ENCODE results near the gene BPIFB1. TPM values are rescaled to one million over a fixed set of nuclear protein-coding genes. Genes with fewer than 3 reads are reported as not detected.

BPIFB1 gene
- total RNA-seq, 2 donors from 2014 or later: not detected

DNA sequence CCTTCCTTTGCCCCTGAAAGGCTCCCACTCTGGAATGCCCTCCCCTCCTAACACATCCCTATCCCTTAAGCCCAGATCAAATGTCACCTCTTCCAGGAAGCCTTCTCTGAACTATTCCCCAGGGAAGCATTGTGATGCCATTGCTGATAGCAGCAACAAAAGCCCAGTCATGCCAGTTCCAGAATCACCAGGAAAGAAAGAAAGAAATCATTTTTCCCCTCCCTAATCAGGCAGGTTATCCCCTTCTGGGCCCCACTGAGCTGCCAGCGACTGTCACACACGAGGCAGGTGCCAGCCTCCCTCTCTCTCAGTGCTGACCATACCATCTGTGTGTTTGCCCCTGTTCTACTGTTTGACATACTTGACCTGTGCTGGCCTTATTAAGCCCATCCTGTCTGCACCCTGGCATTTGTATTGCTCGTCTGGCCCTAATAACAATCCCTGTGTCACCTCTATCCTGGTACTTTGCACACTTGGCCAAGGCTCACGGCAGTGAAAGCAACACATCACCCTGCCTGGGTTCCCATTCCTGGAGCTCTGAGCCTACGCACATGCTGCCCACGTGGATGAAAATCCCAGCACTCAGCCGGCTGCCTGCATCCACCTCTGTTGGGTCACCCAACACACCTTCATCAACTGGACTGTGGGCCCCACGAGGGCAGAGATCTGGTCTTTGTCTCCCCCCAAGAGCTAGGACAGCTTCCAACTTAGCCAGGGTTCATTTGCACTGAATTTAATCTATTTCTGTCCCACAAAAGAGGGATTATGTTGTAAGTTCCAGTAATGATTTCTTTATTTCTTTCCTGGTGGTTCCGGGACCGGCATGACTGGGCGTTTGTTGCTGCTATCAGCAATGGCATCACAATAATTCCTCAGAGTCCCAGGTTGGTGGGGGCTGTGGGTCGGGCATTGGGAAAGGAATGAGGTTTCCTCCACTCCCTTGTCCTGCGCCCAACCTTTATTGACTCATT, 5.3 kb upstream of the BPIFB1 start:
- Histone ChIP-seq H3K9me3 (no peaks in the 10 kb centered on the region), H3K27ac (peak overlapping the region; percentile 81 to 91 (median 82))

DNA sequence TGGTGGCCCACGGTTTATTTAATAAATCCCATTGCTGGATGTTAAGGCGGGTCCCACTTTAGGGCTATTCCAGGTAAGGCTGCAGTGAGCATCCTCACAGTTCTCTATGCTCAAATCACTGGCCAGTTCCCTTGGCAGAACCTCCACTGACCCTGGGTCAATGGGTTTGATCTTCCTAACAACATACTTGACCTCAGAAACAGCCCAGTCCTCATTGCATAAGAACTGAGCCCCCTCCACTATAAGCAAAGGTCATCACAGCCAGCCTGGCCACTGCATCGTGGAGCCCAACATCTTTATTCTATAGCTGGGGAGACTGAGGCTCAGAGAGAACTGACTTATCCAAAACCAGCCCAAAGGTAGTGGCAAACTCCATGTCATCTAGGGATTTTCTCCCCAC, 4.3 kb upstream of the BPIFB1 start:
- Histone ChIP-seq H3K4me3 (no peak overlapping the region), H3K9me3 (no peaks in the 10 kb centered on the region), H3K4me1 (peaks cover 17% of the 10 kb centered on the region), H3K36me3 (replicated peaks in 1 of 2; ENCODE audit: insufficient read depth in 1 of 2, low read depth in 2 of 2) (no peaks in the 10 kb centered on the region), H3K27ac (peak overlapping the region in 3 of 4 donors; percentile 82 to 91 (median 82)), H3K27me3 (no peaks in the 10 kb centered on the region)
- intact Hi-C loops (cut with DNase I): no loop called here
- WGBS, 2 donors: 51 to 59% methylated on average over 3 of the region's 3 CpGs
- ATAC-seq: no peak
- TF ChIP-seq POLR2A (IDR thresholded peaks at IDR 0.05): no peak
- TF ChIP-seq, protein P1, sequence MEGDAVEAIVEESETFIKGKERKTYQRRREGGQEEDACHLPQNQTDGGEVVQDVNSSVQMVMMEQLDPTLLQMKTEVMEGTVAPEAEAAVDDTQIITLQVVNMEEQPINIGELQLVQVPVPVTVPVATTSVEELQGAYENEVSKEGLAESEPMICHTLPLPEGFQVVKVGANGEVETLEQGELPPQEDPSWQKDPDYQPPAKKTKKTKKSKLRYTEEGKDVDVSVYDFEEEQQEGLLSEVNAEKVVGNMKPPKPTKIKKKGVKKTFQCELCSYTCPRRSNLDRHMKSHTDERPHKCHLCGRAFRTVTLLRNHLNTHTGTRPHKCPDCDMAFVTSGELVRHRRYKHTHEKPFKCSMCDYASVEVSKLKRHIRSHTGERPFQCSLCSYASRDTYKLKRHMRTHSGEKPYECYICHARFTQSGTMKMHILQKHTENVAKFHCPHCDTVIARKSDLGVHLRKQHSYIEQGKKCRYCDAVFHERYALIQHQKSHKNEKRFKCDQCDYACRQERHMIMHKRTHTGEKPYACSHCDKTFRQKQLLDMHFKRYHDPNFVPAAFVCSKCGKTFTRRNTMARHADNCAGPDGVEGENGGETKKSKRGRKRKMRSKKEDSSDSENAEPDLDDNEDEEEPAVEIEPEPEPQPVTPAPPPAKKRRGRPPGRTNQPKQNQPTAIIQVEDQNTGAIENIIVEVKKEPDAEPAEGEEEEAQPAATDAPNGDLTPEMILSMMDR (IDR thresholded peaks at IDR 0.05): no peak
- DNase-seq: no peak

More for the DNA sequence above, 5.3 kb upstream of the BPIFB1 start:
- ATAC-seq: peak; percentile 82
- 28 to 29% methylated on average over 13 of the region's 13 CpGs for WGBS, 2 donors
- TF ChIP-seq, protein P1 (IDR thresholded peaks at IDR 0.05): no peak
- peak in 1 of 3 donors; percentile 25 for TF ChIP-seq POLR2A (IDR thresholded peaks at IDR 0.05)
- DNase-seq: peak; percentile 55 to 74 (median 62)
- H3K27me3 ChIP-seq: no peaks in the 10 kb centered on the region
- H3K36me3 ChIP-seq (replicated peaks in 1 of 2; ENCODE audit: insufficient read depth in 1 of 2, low read depth in 2 of 2): no peaks in the 10 kb centered on the region
- intact Hi-C loops (cut with DNase I): no loop called here
- peaks cover 17% of the 10 kb centered on the region for H3K4me1 ChIP-seq
- no peak overlapping the region for H3K4me3 ChIP-seq

DNA sequence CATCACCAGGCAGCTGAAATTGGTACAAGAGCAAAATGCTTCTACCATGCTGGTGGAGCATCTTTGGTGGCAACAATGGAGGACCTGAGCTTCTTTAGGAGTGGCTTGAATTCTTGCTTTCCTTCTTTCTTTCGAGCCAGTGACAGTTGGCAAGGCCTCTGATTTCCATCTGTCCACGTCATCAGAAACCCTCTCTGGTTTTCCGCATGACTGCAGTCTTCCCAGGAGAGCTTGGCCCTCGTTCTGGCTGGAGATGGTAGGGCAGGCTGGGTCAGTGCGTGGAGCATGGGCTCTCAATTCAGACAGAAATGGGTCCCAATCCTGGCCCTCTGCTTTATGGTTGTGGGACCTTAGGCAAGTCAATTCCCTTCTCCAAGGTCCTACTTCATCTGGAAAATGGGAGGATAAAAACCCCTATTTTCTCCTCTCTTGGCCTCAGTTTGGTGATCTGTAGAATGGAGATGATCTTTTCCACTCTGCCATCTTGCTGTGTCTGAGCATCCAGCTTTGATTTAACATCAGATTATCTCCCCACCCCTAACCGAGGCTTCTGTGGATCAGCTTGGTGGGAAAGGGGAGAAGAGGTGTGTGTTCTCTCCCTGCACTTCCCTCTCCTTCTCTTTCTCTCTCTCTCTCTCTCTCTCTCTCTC, 3.6 kb upstream of the BPIFB1 start:
- Histone ChIP-seq H3K9me3 (no peaks in the 10 kb centered on the region), H3K27me3 (no peaks in the 10 kb centered on the region), H3K36me3 (replicated peaks in 1 of 2; ENCODE audit: insufficient read depth in 1 of 2, low read depth in 2 of 2) (no peaks in the 10 kb centered on the region), H3K4me1 (peaks cover 17% of the 10 kb centered on the region), H3K27ac (peak overlapping the region in 1 of 4 donors; percentile 82), H3K4me3 (no peak overlapping the region)
- 60 to 64% methylated on average over 6 of the region's 6 CpGs for WGBS, 2 donors
- no peak for DNase-seq
- no peak for ATAC-seq
- TF ChIP-seq POLR2A (IDR thresholded peaks at IDR 0.05): no peak
- TF ChIP-seq, protein P1 (IDR thresholded peaks at IDR 0.05): no peak
- intact Hi-C loops (cut with DNase I): no loop called here

DNA sequence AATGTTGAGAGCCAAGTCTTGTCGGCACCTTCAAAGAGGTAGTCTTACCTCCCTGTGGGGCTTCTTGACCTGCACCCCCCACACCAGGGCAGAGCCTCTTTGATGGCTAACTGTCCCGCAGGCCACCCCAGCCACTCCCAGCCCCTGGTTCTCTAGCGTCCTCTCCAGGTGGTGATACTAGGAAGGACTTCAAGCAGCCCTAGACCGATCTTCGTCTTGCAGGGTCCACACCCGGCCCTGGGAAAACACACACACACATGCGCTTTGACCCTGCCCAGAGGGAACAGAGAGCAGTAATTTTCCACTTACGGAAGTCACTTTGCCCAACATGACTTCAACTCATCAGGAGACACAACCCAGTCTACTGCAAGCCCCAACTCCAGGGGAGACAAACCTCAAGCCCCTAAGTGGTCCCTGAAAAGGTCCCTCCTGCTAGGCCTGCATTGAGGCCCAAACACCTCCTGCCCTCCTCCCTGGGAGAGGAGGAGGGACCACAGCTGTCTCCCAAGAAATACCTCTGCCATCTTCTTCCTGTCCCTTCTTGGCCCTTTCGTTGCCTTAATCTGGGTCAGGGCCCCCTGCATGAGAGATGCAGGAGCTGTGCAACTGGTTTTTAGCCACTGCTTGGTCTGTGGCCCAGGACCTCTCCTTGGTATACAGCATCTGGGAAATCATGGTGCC, 2.9 kb upstream of the BPIFB1 start:
- no peak for TF ChIP-seq POLR2A (IDR thresholded peaks at IDR 0.05)
- TF ChIP-seq, protein P1 (IDR thresholded peaks at IDR 0.05): no peak
- 62 to 68% methylated on average over 9 of the region's 9 CpGs for WGBS, 2 donors
- intact Hi-C loops (cut with DNase I): no loop called here
- ATAC-seq: no peak
- DNase-seq: no peak
- no peak overlapping the region for H3K27ac ChIP-seq
- H3K9me3 ChIP-seq: no peaks in the 10 kb centered on the region
- H3K4me1 ChIP-seq: peaks cover 17% of the 10 kb centered on the region
- no peak overlapping the region for H3K4me3 ChIP-seq
- H3K27me3 ChIP-seq: no peaks in the 10 kb centered on the region
- no peaks in the 10 kb centered on the region for H3K36me3 ChIP-seq (replicated peaks in 1 of 2; ENCODE audit: insufficient read depth in 1 of 2, low read depth in 2 of 2)
